ENCODE measurements around the gene ITPR2. TPM values are rescaled to one million over a fixed set of nuclear protein-coding genes. Genes with fewer than 3 reads are reported as not detected.

ITPR2 gene
- total and polyA plus RNA-seq, 2 of the 13 experiments (the other 11 are each of a cell fraction or from before 2014, with no cell fraction given), result 31.9 to 81.9 TPM

DNA sequence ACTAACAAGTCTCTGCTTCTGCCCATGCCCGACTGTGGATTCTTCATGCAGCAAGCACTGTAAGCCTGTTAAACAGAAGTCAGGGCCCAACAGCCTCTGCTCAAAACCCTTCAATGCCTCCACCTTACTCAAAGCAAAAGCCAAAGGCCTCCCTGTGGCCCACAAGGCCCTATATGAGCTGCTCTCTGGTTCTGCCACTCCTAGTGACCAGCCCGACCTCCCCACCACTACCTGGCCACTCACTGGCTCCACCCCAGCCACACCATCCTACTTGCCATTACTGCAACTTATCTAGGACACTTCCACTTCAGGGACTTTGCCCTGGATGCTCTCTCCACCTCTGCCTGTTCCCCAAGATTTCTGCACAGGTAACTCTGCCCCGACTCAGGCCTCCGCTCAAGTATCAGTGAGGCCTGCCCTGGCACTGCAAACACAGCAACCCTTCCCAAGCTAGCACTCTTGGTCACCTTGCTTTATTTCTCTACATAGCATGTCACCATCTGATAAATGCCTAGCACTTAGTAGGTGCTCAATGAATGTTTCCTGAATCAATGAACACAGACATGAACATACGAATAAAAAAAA, 88.9 kb downstream of the ITPR2 start (continued):
- TF ChIP-seq POGK (CRISPR knock-in tag; conservative IDR thresholded peaks at IDR 0.05) (0 out of 2 replicates have a peak, but pooled peaks have one; percentile 2), RERE (CRISPR knock-in tag; IDR thresholded peaks at IDR 0.05; ENCODE audit: low read depth) (no peak), ZBTB46 (CRISPR knock-in tag; IDR thresholded peaks at IDR 0.05; ENCODE audit: borderline replicate concordance) (no peak), ZNF276 (CRISPR knock-in tag; IDR thresholded peaks at IDR 0.05; ENCODE audit: low read depth) (no peak), ETV5 (CRISPR knock-in tag; IDR thresholded peaks at IDR 0.05; ENCODE audit: borderline replicate concordance) (no peak)
- TF ChIP-seq, protein P1, sequence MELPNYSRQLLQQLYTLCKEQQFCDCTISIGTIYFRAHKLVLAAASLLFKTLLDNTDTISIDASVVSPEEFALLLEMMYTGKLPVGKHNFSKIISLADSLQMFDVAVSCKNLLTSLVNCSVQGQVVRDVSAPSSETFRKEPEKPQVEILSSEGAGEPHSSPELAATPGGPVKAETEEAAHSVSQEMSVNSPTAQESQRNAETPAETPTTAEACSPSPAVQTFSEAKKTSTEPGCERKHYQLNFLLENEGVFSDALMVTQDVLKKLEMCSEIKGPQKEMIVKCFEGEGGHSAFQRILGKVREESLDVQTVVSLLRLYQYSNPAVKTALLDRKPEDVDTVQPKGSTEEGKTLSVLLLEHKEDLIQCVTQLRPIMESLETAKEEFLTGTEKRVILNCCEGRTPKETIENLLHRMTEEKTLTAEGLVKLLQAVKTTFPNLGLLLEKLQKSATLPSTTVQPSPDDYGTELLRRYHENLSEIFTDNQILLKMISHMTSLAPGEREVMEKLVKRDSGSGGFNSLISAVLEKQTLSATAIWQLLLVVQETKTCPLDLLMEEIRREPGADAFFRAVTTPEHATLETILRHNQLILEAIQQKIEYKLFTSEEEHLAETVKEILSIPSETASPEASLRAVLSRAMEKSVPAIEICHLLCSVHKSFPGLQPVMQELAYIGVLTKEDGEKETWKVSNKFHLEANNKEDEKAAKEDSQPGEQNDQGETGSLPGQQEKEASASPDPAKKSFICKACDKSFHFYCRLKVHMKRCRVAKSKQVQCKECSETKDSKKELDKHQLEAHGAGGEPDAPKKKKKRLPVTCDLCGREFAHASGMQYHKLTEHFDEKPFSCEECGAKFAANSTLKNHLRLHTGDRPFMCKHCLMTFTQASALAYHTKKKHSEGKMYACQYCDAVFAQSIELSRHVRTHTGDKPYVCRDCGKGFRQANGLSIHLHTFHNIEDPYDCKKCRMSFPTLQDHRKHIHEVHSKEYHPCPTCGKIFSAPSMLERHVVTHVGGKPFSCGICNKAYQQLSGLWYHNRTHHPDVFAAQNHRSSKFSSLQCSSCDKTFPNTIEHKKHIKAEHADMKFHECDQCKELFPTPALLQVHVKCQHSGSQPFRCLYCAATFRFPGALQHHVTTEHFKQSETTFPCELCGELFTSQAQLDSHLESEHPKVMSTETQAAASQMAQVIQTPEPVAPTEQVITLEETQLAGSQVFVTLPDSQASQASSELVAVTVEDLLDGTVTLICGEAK (IDR thresholded peaks at IDR 0.05), result no peak
- TF ChIP-seq, protein P1 (CRISPR knock-in tag; IDR thresholded peaks at IDR 0.05), result 0 out of 2 replicates have a peak, but pooled peaks have one; percentile 20
